SHP77 (cell line): ENCODE data around the gene HMGN1.

Source experiments
- DNase-seq, 2 experiments: peaks; one replicate each; lab custom pipeline; 2025; lab: John Stamatoyannopoulos, UW

Gene HMGN1

GRCh38 chr21:39300587-39300986 lies 48.3 kb downstream of the HMGN1 start:
- no peak for DNase-seq

GRCh38 chr21:39296891-39297290 lies 52.0 kb downstream of the HMGN1 start:
- no peak for DNase-seq
